Middle frontal gyrus (tissue), 1 donor: ENCODE results near the gene GABRG1.

Experiments
- DNase-seq: peaks from one replicate; pipeline ENCODE4 v3.0.0-alpha.2; 2015; ENCODE audit warnings: low spot score; ENCODE audit errors: extremely low spot score

GABRG1 gene

DNA sequence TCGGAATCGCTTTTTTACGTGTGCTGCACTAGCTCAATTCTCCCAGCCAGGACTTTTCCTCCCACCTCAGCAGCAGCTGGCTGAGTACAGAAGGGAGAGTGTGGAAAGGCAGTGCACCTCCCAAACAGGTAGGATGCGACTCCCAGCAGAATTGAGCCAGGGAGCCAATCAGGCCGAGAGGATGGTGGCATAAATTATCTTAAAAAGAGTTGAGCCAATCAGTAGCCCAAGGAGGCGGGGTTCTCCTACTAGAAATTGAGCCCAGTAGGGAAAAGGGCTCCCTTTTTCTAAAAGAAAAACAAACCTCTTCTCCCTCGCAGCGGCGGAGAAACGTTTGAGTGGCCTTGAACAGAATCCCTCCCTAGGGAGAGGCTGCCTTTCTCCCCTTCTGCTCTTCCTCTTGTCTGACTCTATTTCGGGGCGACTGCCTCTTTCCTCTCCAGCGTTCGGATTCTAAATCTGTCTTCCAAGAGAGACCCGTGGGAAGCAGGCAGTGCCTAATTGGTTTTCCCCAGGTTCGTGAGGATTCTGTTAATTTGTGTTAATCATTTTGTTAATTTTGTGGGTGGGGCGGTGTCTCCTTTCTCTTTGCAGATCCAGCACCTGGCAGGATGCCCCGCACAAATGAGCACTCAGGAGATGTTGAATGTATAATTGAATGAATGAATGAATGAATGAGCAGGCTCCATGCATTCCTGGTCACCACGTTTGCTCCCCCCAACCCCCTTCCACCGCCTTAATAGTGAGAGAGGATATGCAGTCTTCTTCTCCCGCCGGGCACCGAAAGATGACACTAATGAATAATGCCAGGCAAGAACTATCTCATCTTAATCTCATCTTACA, at the start of gene GABRG1:
TSS of gene GABRG1 (minus strand) at position 142 of the 843 bp plus-strand sequence. CDS start at position 1, 141 bp downstream.
- peak; percentile 62 for DNase-seq

DNA sequence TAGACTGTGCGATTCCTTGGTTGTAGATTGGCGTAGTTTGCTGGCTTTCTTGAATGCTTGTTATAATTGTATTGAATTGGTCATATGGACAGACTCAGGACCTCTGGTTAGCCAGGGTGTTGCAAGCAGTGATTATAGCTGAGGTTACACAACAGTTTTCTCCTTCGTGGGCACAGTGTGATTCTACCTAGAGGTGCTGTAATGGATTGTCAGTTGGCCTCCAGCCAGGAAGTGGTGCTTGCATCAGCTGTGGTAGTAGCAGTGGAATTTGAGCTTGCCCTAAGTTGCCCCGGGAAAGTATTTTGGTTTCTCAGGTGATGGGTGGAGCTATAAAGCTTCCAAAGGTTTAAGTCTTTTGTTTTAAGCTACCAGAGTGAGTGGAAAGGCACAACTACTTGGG, 23.1 kb upstream of the GABRG1 start:
- DNase-seq: no peak

- no peak for DNase-seq
These were observed 7.7 kb upstream of the GABRG1 start for GRCh38 chr4:46131498-46132057.

GRCh38 chr4:46124773-46125413, 1.0 kb upstream of the GABRG1 start:
- peak; percentile 33 for DNase-seq

GRCh38 chr4:46081674-46082073, 42.2 kb downstream of the GABRG1 start:
- DNase-seq: no peak

GRCh38 chr4:46081248-46081647, 42.6 kb downstream of the GABRG1 start:
- no peak for DNase-seq

DNA sequence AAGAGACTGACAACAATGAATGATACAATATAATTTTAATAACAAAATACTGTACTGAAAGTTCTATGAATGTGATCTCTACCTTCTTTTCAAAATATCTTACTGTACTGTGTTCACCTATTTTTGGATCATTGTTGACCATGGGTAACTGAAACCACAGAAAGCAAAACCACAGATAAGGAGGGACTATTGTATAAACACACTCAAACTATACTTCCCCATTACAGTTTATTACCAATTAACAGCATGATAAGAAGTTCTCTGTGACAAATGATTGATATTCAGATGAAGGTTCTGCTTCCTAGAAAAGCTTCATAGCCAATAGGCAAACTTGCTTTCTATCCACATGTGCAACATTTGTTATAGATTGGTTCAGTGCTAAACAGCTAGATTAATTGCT, 50.1 kb downstream of the GABRG1 start:
- DNase-seq: no peak

DNA sequence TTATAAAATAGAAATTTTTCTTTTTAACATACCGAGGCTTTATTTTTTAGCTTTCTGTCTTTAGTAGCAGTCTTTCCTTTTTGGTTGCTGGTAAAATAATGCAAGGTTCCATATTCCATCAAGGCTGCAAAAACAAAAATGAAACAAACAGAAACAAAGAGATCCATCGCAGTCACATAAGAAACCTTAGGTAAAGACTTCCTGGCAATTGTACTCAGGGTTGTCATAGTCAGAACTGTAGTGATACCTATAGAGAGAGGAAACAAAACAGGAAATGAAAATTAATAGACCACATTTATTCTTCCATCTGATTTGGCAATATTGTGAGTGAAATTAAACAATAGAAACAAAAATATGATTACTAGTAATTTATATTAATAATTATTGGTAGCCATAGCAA, 72.5 kb downstream of the GABRG1 start:
- DNase-seq: no peak

DNA sequence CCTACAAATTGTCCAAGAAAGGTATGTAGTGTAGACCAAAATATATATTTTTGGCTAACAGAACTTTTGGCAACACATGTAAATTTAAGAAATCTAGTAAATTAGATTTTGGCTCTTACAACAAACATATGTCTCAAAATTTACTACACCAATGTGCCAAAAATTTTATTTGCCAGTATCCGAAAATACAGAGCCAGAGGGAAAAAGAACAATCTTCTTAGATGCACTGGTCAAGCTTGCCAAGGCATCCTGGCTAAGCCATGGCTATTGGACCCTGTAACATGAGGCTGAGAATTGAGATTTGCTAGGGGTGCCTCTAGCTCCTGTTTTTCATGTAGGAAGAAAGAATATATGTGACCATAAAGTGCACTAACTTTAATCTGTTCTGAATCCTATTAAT, 91.8 kb downstream of the GABRG1 start:
- no peak for DNase-seq

- no peak for DNase-seq
These were observed 107.5 kb downstream of the GABRG1 start for GRCh38 chr4:46016306-46016705.

- no peak for DNase-seq
These were observed 131.1 kb downstream of the GABRG1 start for GRCh38 chr4:45992728-45993127.

DNA sequence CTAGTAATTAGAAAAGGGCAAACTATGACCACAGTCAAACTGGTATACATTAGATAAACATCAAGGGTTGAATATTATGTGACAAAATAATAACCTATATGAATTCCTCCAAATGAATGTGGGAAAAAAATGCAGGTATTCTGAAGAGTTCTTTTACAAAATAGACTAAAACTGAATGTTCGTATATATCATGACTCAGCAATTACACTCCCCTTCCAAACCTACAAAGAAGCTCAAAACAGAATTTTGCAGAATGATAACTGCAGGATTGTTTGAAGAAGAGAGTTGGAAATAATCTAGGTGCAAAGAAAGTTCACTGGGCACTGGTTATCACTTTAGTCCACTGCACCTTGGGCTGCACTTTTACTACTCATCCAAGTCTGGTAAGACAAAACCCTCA, 134.1 kb downstream of the GABRG1 start:
- DNase-seq: no peak

DNA sequence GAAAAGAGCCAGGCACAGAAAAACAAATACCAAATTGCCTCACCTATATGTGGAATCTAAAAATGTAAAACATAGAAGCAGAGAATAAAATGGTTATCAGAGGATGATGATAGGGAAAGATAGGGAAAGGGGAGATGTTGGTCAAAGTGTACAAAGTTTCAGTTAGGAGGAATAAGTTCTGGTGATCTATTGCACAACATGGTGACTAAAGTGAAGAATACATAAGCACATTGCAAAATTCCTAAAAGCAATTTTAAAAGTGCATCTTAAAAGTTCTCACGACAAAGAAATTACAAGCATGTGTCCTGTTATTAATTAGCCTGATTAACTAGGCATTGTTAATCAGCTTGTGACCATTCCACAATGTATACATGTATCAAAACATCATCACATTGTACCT, 136.0 kb downstream of the GABRG1 start:
- no peak for DNase-seq
